AG20443 (cell line): ENCODE data around the gene HOXC9.

Experiments used
- DNase-seq: peaks from one replicate; pipeline ENCODE4 v3.0.0; 2012; ENCODE audit warnings: low spot score, mixed read lengths

Gene HOXC9

GRCh38 chr12:54028314-54029201 lies 28.6 kb downstream of the HOXC9 start, which contains the start of gene HOXC6:
Gene HOXC6 (plus strand): TSS chr12:54028440. CDS start chr12:54028522, 82 bp downstream.
- peak; percentile 71 for DNase-seq

- DNase-seq: no peak
Measured at GRCh38 chr12:54029529-54030441, 29.8 kb downstream of the HOXC9 start.

- DNase-seq: no peak
Measured at GRCh38 chr12:54030442-54030801, 30.5 kb downstream of the HOXC9 start.

GRCh38 chr12:54030889-54031471 lies 31.0 kb downstream of the HOXC9 start:
- peak; percentile 62 for DNase-seq

GRCh38 chr12:54031480-54031879 lies 31.5 kb downstream of the HOXC9 start:
- no peak for DNase-seq

GRCh38 chr12:54032086-54032619 lies 32.2 kb downstream of the HOXC9 start:
- no peak for DNase-seq

GRCh38 chr12:54032627-54033100 lies 32.7 kb downstream of the HOXC9 start, which contains the start of gene HOXC5:
Gene HOXC5 (plus strand): TSS chr12:54033050. CDS start chr12:54033123, 73 bp downstream.
- peak; percentile 86 for DNase-seq

GRCh38 chr12:54033106-54033979 lies 33.4 kb downstream of the HOXC9 start:
- peak; percentile 63 for DNase-seq

GRCh38 chr12:54033980-54034784 lies 34.2 kb downstream of the HOXC9 start:
- peak; percentile 67 for DNase-seq

GRCh38 chr12:54034785-54035310 lies 34.9 kb downstream of the HOXC9 start:
- DNase-seq: no peak

GRCh38 chr12:54035568-54036264 lies 35.8 kb downstream of the HOXC9 start:
- no peak for DNase-seq

GRCh38 chr12:54036620-54037359 lies 36.8 kb downstream of the HOXC9 start:
- DNase-seq: peak; percentile 74

GRCh38 chr12:54037360-54038283 lies 37.7 kb downstream of the HOXC9 start:
- no peak for DNase-seq

GRCh38 chr12:54038284-54038870 lies 38.4 kb downstream of the HOXC9 start:
- DNase-seq: no peak

GRCh38 chr12:54038871-54039414 lies 39.0 kb downstream of the HOXC9 start:
- DNase-seq: no peak

- DNase-seq: peak; percentile 46
Measured at GRCh38 chr12:54039417-54040147, 39.6 kb downstream of the HOXC9 start.
